ENCODE results near the gene RGS1.

The RGS1 gene, protein sequence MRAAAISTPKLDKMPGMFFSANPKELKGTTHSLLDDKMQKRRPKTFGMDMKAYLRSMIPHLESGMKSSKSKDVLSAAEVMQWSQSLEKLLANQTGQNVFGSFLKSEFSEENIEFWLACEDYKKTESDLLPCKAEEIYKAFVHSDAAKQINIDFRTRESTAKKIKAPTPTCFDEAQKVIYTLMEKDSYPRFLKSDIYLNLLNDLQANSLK

DNA sequence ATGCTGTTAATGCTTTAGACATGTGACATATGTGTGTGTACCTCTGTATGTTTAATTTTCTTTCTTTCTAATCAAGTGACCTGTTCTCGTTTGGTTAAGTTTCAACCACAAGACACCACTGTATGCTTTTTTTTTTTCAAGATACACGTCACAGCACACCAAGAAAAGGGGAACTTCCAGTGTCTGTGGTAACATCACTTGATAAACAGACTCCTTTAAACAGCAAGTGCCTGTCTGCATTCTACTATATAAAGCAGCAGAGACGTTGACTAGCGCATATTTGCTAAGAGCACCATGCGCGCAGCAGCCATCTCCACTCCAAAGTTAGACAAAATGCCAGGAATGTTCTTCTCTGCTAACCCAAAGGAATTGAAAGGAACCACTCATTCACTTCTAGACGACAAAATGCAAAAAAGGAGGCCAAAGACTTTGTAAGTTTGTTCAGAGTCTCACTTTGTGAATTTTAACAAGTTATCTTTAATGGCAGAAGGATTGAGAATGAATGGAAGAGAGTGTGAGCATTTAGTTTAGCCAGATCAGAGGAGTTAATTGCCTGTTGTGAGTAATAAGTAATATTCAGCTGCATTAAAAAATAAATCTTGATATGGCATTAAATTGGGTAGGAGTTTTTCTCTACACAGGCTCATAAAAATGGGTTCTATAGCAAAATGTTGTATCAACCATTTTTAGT lies at the start of gene RGS1:
Gene RGS1 (plus strand): TSS at position 275 of the 691 bp plus-strand sequence. CDS start 20 bp downstream, at position 295.
- DNase-seq (ENCODE audit: low read depth, low spot score) = no peak
- H3K27ac ChIP-seq = no peak within 1 kb of the TSS

DNA sequence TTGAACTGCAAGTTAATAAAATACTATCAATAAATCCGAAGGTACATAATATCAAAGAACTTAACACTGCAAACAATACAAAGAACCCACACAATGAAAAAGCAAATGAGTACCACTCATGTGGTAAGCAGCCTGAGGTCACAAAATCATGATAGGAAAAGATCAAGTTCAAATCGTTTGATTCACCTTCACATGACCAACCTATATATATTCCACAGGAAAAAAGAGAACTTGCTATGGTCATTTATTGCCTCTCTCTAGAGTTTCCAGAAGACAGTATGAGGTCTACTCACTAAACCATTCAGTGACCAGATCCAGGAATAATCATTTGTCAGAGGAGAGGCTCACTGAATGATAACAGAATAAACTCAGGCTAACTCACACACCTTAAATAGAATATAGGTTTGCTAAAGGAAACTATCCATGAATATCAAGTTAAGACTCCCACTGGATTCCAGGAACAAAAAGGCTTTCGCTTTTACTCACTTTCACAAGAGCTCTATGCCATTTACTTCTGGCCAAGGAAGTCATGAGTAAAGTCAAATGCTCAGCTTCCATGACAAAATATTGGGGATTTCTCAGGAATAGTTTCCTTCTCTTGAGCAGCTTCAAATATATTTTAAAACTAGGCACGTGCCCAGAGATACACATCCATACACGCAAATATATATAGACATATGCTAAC lies 48.3 kb upstream of the RGS1 start:
- no peak for DNase-seq (ENCODE audit: low read depth, low spot score)
- H3K27ac ChIP-seq = no peak overlapping the region

DNA sequence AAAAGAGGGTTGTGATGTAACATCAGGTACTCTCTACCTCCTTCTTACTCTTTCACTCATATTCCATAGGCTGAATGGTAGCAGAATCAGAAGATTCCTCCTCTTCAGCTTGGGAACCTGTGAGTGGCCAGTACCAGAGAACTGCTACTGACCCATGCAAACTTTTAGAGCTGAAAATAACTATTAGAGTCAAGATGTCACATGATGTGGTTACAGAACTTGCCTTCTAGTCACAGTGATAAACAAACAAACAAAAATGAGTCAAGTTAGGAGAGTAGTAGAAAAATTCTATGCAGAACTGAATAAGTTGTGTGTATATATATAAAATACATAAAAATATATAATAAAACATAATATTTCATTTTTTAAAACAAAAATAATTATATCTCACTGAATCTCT lies 47.6 kb upstream of the RGS1 start:
- DNase-seq (ENCODE audit: low read depth, low spot score) = no peak
- H3K27ac ChIP-seq = no peak overlapping the region

DNA sequence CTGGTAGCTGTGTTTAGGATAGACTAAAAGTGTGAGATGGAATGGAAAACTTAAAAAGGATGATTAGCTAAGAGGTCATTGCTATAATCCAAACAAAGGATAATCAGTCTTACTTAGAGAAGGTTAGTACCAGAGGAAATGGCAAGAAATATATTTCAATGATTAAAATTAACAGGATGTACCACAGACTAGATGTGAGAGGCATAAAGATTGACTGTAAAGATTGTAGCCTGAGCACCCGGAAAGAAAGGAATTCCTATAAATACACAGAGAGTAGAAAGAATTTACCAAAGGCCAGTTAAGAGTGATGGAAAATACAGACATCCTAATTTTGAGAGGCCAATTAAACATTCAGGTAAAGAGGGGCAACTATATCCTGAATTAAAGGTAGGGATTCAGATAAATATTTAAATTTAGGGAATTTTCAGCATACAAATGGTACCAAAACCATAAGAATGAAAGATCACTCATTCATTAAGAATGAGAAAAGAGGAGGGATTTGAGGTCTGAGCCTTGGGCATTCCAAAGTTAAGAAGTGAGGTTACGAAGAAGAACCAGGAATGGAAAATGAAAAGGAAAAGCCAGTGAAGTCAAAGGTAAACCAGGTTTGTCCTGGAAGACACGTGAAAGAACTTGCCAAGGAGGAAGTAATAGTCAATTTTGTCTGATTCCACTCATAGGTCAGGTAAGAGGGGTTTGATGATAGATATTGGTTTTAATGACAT lies 46.4 kb upstream of the RGS1 start:
- no peak for DNase-seq (ENCODE audit: low read depth, low spot score)
- H3K27ac ChIP-seq = no peak overlapping the region

DNA sequence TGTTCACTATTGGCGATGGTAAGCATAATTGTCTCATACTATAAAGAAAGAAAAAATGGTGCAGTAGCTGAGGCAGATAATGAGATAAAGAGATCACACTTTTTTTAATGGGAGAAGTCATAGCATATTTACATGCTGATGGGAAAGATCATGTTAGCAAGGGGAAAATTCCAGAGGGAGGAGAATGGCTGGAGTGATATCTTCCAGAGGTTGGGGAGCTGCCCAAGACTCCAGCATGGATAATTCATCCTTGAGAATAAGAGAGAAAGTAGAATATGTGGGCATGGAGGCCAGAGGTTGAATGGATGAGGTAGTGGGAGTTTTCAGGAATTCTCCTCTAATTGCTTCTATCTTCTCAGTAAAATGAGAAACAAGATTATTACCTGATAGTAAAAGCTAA lies 45.8 kb upstream of the RGS1 start:
- no peak overlapping the region for H3K27ac ChIP-seq
- no peak for DNase-seq (ENCODE audit: low read depth, low spot score)

DNA sequence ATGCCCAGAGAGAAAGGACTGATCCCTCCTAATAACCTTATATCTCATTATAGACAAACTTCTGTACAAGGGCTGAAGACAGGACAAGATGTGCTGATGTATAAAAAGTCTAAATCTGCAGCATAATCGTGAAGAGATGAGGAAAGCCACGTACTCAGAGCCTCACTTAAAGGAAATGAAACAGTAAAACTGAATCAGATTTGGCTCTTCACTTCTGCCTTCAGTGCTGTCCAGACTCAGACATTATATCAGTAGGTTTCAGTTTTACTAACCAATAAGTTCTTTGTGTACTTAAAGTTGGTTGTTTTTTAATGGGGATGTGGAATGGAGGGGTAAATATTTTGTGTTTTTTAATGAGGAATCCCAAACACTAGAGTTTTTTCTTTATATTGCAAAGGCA lies 45.3 kb upstream of the RGS1 start:
- DNase-seq (ENCODE audit: low read depth, low spot score) = no peak
- H3K27ac ChIP-seq = peak overlapping the region; percentile 16

DNA sequence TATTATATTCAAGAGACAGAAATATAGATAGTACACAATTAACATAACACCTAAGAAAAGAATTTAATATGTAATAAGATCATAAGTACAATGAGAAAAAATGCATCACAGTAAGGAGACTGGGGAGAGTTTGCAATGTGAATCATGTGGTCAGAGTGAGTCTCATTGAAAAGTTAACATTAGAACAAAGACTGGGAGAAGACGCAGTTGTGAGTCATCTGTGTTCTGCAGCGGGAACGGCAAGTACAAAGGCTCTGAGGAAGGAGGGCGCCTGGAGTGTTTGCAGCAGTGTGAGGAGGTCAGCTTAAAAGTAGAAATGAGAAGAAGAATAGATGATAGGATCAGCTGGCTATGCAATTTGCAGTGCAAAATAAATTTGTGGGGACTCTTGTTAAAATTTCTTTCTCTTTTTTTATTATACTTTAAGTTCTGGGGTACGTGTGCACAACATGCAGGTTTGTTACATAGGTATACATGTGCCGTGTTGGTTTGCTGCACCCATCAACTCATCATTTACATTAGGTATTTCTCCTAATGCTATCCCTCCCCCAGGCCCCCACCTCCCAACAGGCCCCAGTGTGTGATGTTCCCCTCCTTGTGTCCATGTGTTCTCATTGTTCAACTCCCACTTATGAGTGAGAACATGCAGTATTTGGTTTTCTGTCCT lies 44.4 kb upstream of the RGS1 start:
- DNase-seq (ENCODE audit: low read depth, low spot score) = peak; percentile 87
- peak overlapping the region; percentile 16 for H3K27ac ChIP-seq

DNA sequence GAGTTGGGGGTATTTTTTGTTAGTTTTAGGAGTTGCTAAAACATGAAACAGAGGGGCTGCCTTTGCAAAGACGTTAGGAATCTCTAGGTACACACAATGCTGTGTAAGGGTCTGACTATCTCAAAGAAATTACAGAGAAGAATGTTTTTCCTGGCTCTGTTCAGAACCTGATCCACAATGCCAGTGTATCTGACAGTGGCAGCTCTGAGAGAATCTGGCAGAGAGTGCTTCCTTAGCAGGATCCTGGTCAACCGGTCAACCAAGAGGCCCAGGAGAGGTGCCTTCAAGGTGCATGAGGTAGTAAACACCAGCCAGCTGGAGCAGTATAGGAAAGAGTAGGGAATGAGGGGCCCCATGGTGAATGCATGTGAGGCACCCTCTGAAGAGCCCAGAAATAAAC lies 40.9 kb upstream of the RGS1 start:
- DNase-seq (ENCODE audit: low read depth, low spot score) = no peak
- H3K27ac ChIP-seq = no peak overlapping the region

DNA sequence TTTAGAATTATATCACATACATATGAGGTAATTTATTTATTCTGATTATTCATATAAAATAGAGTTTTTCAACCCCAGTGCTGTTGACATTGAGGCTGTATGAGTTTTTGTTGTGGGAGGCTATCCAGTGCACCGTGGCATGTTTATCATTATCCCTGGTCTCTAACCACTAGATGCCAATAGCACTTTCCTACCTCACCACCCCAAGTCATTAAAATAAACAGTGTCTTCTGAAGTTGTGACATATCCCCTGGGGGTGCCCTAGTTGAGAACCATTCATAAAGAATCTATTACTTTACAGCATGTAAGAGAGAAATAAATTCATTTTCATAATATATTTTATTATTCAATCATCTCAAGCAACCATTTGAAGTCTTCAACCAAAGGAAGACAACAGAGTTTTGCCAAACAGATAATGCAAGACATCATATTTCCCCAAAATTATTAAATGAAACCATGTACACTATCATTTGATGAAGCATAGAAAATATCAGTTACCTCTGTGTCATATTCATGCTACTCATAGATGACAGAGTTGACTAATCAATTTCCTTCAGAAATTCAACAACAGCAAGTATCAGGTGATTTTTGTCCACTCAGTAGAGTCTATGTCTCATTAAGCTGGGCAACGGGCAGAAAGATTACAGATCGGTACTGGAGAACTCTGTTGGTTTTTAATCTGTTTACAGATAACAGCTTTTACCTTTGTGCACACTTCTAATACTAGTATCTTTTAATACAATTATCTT lies 39.5 kb upstream of the RGS1 start:
- no peak overlapping the region for H3K27ac ChIP-seq

DNA sequence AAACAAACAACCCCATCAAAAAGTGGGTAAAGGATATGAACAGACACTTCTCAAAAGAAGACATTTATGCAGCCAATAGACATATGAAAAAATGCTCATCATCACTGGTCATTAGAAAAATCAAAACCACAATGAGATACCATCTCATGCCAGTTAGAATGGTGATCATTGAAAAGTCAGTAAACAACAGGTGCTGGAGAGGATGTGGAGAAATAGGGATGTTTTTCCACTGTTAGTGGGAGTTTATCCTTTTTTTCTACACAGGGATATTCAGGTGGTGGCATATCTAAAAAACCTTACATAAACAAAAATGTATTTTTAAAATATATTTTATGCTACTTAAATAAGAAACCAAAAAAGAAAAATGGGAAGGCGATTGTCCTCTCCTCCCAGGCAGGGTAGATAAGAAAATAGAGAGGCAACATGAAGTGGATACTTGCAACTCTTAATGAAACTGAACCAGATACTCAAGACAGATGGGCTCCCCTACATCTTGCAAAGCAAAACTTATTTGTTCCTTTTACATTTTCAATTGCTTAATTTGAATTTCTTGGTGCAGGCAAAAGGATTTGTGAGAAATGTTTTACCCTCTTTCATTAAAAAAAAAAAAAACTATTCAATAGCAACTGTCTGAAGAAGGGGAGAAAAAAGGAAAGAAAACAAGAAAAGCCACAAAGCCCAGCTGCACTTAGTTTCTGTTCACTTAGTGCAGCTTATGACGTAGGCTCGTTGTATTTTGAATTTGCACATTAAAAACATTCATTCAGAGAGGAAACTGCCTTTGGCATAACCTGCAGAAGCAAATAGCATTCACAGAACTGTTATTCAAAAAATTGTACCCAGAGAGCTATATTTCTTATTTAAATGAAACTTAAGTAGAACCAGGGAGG lies 36.9 kb upstream of the RGS1 start:
- no peak for DNase-seq (ENCODE audit: low read depth, low spot score)
- H3K27ac ChIP-seq = no peak overlapping the region

More for the DNA sequence above, 39.5 kb upstream of the RGS1 start:
- DNase-seq (ENCODE audit: low read depth, low spot score) = no peak

DNA sequence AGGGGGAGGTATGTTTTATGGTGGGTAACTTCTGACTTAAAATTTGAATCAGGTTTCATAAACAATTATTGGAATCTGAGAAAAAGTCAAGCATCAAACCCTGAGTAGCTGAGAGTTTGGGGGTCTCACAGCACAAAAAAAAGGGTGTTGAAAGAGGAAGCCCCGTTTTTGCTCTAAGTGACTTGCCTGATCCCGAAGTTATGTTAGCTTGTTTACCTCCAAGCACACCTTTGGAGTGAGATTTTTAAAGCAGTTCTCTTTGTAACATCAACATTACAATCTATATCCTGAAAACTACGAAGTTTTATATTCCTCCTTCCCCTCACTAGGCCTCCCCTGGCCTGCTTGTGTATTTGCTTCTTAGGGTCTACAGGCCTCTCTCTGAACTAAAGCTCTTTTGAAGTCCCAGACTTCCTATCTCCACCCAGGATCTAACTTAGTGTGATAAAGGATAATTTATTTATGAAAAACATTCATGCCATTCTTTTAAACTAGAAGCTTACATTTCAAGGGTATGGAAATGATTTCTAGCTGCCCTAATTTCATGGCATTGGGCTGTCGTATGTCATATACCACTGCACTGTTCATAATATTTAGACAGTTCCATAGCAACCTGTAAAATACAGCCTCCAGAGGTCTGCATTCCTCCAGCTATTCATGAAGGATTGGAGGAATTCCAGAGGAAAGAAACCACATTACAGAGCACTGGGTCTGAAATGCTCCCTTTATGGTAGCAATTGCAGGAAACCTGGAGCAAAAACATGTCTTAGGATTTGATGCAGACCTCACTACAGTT lies 36.1 kb upstream of the RGS1 start:
- no peak for DNase-seq (ENCODE audit: low read depth, low spot score)
- no peak overlapping the region for H3K27ac ChIP-seq

DNA sequence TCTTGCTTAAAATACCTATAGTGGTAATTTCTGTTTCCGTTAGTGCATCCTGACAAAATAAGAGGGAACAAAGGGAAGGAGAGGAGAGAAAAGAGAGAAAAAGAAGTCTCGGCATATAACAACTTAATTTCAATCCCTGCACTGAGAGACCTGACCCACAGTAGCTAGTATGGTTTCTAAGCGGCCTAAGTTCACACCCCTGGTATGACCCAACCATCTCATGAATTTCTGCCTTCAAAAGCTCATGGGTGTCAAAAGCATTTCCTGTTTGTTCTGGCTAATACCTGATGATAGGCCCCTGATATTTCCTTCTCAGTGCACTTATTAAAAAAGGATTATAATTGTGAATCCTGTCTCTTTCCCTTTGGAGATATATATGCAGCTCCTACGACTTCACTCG lies 32.1 kb upstream of the RGS1 start:
- H3K27ac ChIP-seq = no peak overlapping the region
- no peak for DNase-seq (ENCODE audit: low read depth, low spot score)

DNA sequence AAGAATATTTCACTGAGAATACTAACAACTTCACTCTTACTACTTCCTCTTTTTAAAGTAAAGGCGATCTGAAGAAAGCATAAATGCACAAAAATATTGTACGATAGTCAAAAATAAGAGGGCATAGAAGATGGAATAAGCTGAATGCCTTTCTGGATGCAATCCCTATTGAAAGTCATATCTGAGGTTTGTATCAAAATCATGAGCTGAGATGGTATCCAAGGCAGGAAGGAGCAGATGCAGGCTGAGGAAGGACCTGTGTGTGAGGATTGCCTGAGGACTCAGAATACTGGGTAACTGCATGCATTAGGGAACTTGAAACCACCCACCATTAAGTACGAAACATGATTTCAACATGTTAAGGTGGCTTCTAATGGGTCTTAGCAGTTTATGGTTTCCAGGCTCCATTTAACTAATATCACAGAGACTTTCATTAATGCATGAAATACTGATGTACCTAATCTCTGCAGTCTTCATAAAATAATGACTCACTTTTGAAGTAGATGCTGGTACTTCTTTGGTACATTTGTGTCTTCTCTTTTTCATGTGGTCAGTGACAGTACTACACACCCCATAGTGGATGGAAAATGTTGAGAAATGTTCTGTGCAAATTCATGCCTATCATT lies 29.6 kb upstream of the RGS1 start:
- no peak overlapping the region for H3K27ac ChIP-seq
- DNase-seq (ENCODE audit: low read depth, low spot score) = no peak

DNA sequence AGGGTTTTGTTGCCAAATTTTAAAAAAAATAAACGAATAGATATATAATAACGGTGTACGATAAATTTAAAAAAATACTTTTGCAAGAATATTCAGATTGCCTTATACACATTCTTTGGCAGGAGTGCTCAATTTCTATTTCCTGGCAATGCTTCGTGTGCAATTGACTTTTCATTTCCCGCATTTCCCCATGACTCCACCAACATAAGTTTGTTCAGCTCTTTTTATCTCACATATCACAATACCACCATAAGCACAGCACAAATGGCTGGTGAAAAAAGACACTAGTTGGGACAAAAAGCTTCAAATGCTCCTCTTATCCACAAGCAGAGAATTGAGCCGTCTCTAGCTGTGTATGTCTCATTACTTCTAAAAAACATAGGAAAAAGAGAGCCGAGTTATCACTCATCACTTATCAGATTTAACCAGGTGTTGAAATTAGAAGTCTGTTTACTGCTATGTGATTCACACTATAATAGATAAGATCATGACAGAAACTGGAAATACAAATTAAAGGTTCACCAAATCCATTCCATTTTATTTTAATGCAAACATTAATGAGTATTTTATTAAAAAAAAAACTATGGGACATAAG lies 28.9 kb upstream of the RGS1 start:
- H3K27ac ChIP-seq = no peak overlapping the region
- no peak for DNase-seq (ENCODE audit: low read depth, low spot score)

DNA sequence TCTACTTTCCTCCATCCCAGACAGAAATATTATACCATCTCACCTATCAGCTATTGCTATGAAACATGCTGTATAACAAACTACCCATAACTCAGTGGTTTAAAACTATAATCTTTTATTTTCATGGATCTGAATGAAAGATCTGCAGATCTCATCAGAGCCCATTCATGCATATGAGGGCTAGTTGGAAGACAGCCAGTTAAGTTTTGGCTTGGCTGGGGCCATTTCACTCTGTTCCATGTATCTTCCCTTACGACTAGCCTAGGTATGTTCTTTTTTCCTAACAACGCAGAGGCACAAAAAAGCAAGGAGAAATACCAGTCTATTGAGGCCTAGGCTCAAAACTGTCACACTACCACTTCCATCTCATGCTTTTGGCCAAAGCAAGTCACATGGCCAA lies 28.1 kb upstream of the RGS1 start:
- DNase-seq (ENCODE audit: low read depth, low spot score) = no peak
- no peak overlapping the region for H3K27ac ChIP-seq

DNA sequence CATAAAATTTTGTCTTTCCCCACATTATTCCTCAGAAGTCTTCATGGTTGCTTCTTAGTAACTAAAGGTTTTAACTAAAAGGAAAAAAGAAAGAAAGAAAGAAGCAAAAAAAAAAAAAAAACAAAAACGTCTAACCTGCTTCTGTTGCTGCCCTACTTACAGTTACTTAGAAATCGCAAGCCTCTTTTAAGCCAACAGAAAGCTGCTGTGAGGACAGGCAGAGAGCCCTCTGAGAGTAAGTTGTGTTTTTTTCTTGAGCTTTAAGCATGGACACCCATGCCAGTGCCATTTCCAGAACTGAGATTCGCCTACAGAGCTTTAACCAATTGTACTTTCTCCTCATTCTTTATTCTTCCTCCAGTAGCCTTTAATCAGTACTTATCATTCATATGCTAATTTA lies 25.6 kb upstream of the RGS1 start:
- no peak for DNase-seq (ENCODE audit: low read depth, low spot score)
- no peak overlapping the region for H3K27ac ChIP-seq

DNA sequence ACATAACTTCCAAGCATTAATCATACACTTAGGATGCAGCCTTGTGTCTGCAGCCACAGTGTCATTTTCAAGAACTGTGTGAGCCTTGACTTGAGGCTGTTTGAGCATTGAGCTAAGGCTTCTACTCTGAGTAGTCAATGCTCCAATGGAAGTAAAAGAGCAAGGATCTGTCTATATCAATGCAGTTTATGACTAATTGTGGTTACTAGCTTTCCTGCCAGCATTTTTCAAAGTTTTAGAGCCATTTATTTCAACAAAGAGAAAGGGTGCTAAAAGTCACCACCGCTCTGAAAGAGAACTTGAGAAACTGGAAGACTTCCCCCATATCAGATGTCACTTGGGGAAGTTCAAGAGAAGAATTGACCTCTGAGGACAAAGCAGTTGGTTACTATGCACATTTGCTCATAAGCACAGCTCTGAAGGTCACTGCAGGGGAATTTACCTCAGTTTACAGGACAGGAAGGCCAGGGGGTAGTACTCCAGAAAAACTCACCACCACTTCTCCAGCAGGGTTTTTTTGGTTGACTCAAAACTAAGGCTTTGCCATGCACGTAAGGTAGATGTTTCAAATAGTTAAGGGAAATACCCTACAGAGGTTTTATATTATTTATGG lies 24.5 kb upstream of the RGS1 start:
- DNase-seq (ENCODE audit: low read depth, low spot score) = no peak
- no peak overlapping the region for H3K27ac ChIP-seq

Data from epithelial cell of prostate (primary cell).